ENCODE data around the gene PRPF40B.

The PRPF40B gene

DNA sequence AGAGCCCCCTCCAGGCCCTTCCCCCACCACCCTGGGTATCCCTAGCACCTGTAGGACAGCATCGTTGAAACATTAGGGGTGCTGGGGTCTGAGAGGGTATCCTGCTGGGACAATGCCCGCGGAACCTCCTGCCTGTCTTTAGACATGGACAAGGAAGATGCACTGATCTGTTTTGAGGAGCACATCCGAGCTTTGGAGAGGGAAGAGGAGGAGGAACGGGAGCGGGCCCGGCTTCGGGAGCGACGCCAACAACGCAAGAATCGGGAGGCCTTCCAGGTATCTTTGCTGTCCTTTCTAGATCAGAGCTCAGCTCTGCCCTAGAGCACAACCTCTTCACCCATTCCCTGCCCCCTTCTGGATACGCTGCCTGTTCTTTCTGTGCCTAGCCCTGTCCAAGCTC is 13.2 kb downstream of the PRPF40B start:
- no peak for DNase-seq (ENCODE audit: low read depth)

DNA sequence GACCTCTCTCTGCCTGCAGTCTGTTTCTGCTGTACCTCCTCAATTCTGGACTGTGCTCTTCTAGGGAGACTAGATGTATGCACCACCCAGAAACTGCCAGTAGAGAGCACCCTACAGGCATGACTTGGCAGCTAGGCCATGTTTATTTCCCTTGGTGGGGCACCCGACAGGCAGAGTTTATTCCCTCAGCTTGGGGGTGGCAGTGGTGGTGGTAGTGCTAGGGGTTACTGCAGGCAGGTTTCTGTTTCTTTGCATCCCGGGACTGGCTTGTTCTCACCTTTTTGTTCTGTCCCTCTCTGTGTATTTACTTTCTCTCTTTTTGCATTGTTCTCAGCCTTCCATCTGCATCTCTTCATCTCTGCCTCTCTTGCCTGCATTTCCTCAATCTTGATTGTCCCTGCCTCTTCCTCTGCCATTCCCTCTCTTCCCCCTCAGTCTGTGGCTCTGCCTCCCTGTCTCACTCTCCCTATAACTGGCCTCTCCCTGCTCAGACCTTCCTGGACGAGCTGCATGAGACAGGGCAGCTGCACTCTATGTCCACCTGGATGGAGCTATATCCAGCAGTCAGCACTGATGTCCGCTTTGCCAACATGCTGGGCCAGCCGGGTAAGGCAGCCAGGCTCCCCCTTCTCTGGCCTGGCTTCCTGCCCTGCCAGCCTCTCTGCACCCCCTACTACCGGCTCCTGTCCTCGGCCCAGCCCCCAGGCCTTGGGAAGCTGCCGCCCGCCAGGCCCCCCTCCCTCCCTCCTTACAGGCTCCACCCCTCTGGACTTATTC is 13.8 kb downstream of the PRPF40B start:
- DNase-seq (ENCODE audit: low read depth), result peak; percentile 74

DNA sequence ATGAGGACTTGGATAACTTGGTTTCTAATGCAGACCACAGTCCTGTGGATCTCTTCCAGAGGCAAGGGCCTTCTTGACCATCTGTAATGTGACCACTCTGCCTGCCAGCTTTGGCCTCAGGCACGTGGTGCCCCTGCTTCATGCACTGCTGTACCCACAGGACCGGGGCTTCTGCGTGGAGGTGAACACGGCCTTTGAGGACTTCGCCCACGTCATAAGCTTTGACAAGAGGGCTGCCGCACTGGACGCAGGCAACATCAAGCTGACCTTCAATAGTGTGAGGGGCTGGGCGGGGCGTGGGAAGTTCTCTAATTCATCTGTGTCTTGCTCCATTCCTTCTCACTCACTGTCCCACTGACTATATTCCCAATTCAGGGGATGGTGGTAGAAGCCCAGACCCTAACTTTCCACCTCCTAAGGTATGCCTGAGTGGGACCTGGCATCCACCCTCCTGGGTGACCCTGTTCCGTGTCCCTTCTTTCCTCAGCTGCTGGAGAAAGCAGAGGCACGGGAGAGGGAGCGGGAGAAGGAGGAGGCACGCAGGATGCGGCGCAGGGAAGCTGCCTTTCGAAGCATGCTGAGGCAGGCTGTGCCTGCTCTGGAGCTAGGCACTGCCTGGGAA is 18.5 kb downstream of the PRPF40B start:
- DNase-seq (ENCODE audit: low read depth), result no peak

DNA sequence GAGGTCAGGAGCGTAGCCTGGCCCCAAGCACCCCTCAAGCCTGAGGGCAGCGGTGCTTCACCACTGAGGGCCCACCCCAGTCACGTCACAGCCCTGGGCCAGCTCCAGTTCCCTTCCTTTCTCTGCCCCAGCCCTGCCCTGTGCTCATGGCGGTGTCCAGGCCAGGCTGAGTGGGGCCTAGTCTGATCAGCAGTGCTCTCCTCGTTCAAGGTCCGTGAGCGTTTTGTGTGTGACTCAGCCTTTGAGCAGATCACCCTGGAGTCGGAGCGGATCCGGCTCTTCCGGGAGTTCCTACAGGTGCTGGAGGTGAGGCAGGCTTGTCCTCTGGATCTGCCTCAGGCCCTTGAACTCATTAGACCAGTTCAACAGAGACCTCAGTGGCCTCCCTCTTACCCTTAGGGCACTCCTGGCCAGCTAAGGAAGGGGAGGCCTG is 19.0 kb downstream of the PRPF40B start:
- no peak for DNase-seq (ENCODE audit: low read depth)

DNA sequence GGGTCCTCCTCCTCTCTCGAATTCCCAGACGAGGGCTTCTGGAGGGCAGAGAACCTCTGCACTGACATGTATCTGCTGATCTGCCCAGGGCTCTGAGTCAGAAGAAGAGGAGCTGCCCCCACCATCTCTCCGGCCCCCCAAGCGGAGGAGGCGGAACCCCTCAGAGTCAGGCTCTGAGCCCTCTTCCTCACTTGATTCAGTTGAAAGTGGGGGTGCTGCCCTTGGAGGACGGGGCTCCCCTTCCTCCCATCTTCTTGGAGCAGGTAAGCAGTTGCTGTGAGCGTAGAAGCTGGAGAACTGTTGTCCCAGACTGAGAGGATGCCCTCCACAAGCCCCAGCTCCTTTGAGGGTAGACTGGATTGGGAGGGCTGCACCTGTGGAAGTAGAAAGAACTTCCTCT is 19.8 kb downstream of the PRPF40B start:
- no peak for DNase-seq (ENCODE audit: low read depth)

DNA sequence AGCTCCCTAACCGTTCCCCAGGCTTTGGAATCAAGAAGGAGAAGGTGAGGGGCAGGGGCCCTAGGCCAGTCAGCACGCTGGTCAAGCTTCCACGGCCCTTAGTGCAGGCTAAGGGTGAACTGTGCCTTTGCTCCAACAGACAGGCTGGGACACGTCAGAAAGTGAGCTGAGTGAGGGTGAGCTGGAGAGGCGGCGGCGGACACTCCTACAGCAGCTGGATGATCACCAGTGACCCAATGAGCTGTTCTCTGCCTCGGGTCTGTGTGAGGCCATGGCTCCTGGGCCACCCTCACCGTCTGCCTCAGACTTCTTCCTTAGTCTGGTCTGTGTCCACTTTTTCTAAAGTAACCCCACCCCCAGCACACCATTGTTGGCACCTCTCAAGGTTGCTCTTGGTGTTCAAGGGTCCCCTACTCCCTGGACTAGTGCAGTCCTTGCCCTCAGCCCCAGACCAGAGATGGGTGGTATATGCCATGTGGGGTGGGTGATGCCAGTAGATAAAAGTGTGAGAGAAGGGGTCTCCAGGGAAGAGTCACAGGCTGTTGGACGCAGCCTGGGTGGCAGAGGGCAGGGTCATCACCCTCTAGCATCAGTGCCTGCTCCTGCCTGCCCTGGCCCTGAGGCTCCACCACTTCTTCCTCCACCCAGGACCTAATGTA is 20.7 kb downstream of the PRPF40B start:
- no peak for DNase-seq (ENCODE audit: low read depth)

DNA sequence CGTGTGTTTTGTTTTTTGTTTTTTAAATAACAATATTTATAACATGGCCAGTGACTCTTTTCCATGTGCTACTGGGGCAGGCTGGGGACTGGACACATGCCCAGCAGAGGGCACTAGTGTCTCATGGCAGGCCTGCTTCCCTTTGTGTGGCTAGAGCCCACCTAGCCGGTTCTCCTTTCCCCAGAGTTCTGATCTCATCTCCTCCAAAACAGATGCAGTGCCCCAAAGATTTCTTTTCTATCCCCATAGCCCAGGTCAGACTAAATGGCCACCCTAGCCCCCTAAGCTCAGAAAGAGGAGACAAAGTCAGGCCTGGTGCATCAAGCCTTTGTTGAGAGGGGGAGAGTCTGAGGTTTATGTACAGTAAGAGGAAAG is 21.2 kb downstream of the PRPF40B start:
- DNase-seq (ENCODE audit: low read depth), result peak; percentile 79

DNA sequence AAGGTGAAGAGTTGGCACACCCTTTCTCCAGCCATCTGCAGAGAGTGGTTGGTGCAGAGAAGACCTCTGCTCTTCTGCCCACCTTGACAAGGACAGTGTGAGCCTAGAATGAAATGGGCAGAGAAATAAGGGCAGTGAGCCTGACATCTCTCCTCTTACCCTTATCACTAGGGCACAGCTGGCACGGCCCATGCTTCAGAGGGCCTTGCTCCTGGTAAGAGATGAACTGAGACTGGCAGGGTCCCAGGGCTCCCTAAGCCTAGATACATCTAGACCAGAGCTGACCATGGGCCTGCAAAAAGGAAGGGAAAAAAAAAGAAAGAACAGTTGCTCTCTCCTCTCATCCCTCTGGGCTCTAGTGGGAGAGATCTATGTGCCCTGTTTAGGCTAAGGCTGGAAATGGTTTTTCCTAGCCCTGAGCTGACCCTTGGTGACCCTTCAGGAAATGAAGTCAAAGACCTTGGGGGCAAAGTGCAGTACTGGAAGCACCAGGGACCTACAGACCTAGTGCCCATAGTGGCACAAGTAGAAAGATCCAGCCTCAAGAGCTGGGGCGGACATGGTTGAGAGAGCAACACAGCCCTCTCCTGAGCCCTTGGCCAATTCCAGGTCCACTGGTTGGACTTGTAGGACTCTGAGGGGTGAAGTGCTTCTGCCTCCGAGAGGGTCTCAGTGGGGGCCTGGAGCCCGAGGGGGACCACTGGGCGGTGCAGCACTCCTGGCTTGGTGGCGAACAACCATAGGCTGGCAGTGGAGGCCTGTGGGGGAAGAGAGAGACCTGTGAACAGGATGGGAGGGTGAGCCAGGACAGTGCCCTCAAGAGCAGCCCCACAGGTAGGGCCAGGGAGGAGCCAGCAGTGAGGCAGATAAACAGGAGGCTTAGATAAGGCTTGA is 22.0 kb downstream of the PRPF40B start:
- no peak for DNase-seq (ENCODE audit: low read depth)

DNA sequence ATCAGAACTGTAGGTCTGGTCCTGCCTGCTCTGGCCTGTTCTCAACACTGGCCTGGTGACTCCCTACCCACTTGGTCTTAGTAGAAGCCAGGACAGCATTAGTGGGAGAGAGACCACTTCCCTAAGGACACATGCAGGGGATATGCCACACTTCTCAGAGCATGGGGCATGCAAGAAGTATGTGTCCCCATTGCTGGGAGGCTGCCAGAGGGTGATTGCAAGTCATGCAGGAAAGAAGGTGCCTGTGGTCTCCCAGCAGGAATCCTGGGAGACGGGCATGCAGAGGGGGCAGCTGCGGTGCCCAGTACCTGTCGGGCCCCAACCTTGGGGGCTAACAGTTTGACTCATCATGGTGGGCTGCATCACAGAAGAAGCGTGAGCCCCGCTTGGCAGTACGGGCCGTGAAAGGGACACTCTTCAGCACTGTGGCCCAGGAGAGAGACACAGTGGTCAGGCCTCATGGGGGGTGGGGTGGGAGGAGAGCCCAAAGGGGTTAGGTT is 23.0 kb downstream of the PRPF40B start:
- DNase-seq (ENCODE audit: low read depth), result no peak

DNA sequence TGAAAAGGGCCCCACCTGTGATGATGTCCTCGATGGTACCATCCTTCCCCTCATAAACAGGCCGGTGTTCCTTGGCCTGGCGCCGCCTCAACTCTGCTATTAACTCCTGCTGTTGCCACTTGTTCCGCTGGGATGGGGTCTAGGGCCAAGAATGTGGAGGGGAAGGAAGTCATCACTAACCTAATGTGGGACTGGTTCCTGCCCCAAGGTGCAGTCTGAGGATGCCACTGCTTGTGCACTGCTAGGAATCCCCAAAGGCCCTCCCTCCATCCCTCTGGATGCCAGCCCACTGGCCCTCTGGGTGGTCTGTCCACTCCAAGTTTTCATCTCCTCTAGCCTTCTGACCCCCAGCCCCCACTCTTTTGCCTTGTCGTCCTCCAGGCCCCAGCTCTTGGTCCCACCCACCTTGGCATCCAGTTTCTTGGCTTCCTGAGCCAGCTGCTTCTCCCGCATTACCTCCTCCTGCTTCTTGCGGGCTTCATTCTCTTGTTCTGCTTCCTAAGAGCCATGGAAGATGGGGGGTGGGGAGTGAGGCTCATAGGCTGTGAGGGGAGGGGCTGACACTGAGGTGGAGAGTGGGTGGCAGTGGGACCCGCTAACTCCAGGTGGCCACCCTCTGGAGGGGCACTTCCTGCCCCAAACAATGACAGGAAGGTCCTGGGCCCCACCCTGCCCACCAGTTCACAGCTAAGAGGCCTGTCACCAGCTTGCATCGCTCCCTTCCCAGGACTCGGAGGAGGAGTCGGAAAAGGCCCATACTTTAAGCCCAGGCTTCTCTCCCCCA is 23.7 kb downstream of the PRPF40B start:
- DNase-seq (ENCODE audit: low read depth), result no peak

DNA sequence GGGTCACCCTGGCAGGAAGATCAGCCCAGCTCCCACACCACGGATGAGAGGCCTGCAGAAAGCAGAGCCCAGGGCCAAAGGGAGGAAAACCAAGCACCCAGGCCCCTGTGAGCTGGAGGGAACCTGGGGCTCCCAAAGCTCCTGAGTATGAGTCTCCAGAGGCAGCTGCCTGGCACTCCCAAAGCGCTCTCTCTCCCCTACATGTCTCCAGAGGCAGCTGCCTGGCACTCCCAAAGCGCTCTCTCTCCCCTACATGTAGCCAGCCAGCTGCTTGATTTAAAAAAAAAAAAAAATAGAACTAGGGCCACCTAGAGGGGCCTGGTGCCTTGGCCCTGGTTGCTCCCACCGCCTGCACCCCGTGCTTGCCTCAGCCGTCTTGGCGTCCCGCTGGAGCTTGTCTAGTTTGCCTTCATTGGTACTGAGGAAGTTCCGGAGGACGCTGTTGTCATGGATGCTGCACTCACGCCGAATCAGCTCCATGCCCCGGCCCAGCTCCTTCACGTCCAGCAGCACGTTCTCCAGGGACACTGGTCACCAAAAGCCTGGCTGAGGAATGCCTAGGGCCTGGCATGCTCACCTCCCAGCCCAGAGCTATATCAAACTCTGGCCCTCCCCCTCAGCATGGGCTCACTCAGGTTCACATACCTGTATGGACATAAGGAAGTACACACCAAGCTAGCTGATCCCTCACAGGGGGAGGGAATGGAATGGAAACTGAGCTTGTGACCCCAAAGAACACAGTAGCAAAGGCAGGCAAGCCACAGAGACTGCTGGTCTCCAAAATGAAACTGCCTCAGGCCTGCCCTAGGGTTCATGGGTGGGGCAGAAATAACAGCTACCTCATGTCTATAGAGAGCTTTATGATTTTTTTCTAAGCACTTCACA is 24.7 kb downstream of the PRPF40B start:
- DNase-seq (ENCODE audit: low read depth), result no peak

DNA sequence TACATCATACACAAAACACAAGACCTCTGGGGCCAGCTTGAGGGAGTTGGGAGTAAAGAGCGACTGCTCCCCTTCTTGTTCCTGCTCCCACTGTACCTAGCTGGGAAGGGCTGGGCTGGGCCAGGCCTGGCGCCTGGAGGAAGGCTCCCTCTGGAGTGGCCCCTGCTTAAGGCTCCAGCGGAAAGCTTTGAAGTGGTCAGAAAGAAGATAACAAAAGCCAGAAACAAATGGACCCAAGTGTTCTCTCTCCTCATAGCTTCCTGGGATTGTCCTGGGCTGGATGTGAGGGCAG is 25.3 kb downstream of the PRPF40B start:
- DNase-seq (ENCODE audit: low read depth), result no peak

DNA sequence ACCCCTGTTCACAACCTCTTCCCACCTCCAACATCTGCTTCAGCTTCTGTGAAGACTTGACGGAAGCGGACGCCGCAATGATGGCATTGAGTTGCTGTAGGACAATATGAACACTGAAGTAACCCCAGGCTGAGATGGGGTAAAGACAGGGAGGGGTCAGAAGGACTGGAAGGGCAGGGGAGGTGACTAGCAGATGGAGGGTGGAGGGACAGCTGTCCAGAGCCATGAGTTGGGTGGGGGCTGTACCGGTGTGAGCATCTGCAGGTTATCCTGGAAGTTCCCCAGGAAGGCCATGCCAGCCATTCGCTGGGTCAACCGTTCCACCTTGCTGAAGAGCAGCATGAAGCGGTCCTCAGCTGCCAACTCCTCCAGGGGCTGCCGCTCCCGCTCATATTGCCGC is 26.1 kb downstream of the PRPF40B start:
- no peak for DNase-seq (ENCODE audit: low read depth)

DNA sequence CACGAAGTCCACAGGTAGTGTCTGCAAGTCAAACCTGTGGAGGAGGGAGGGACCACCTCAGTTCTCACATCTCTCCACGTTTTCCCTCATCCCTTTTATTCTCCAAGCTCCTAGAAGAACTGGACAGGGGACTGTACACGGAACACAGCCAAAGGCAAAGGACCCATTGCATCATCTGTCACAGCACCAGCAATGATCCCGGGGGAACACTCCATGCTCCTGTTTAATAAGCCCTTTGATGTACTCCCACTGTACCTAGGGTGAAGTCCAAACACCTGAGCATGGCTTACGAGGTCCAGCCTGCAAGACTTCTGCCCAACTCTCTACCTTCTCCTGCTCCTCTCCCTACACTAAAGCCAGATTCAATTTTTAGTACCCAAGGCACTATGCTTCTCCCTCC is 26.5 kb downstream of the PRPF40B start:
- DNase-seq (ENCODE audit: low read depth), result no peak

DNA sequence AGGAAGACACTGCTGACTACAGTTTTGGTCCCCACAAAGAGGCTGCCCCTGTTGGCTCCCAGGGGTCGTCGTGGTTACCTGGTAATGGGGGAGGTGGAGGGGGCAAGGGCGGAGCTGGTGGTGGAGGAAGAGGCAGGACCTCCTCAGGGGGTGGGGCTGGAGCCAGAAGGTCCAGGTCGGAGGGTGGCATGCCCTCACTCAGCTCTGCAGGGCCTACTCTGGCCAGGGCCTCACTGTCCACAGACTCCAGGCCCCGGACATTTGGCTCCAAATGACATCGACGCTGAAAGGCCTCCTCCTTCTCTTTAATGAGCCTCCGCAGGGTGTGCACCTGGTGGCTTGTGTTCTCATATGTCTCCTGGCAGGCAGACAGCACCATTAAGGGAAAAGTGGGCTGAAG is 28.5 kb downstream of the PRPF40B start:
- DNase-seq (ENCODE audit: low read depth), result no peak

DNA sequence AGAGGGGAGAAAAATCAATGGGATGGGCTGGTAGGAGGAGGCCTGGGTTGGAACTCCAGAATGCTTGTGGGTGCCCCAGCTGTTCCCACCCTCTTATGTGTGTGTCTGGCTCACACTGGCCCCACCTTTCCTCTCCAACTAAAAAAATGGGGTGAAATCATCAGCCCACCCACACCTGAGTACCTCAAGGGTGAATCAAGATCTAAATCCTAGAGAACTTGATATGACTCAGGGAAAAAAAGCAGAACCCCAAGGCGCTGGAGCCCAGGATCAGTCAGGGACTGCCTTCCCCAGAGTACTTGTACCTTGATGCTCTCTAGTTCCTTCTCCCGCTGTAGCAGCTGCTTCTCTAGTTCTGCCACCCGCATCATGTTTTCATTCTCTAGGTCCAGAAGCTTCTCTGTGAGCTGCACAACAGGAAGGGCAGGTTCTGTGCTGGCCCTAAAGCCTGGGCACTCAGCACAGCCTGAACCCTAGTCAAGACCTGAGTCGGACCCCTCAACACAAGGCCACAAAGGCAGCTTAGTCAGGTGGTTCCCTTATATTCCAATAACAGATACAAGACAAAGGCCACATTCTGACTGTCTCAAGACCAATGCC is 29.7 kb downstream of the PRPF40B start:
- no peak for DNase-seq (ENCODE audit: low read depth)

DNA sequence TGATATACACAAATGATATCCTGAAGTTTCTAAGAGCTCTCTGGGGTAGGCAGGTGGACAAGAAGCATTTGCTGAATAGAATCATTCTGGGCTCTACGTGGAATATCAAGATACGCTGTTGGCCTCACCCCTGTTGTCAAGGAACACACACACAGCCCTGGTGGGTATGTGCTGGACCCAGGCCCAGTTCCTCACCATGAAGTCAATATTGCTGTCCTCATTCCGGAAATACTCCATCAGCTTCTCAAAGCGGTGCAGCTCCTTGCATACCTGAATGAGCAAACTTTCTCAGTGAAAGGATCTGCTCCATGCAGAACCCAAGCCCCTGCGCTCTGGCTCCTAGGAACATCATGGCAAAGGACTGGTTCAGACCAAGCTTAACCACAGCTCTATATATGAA is 31.4 kb downstream of the PRPF40B start:
- no peak for DNase-seq (ENCODE audit: low read depth)

DNA sequence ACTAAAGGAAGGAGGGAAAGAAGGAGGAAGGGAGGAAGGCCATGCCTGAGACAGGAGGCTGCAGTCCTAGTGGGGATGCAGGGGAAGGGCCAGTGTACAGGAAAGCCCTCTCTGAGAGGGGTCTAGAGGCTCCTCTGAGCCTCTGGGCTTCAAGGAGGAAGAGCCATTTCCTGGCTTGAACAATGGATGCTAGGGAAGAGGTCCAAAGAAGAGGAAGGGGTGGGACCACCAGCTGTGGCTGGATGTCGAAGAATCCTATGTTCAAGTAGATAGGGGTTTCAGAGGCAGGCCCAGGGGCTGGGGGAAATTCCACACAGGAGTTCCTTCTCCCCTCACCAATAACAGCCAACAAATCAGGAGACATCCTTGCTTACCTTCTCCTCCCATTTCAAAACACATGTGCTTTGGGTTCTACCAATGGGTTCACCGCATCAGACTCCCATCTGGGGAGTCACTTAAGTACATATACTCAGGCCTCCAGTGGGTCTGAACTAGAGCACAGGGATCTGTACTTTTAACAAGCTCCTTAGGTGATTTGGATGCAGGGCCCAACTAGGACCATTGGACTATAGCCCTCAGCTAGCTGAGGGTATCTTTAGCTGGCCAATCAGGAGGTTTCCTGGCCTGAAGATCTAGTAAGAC is 32.4 kb downstream of the PRPF40B start:
- no peak for DNase-seq (ENCODE audit: low read depth)

DNA sequence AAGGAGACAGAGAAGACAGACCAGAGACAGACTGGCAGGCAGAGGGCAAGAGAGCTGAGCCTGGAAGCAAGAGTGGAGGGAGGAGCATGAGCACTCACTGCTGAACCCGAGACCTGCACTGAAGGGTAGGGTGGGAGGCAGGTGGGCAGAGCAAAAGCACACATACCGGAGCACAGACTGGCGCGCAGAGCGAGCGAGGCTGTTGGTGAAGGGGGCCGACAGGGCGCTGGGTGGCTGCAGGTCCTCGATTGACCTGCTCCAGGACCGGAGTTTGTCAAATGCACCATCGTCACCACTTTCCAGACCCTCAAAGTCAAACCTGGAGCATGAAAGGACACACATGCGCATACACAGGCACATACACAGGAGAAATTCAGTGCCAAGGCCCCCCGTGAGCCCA is 34.9 kb downstream of the PRPF40B start:
- DNase-seq (ENCODE audit: low read depth), result no peak

DNA sequence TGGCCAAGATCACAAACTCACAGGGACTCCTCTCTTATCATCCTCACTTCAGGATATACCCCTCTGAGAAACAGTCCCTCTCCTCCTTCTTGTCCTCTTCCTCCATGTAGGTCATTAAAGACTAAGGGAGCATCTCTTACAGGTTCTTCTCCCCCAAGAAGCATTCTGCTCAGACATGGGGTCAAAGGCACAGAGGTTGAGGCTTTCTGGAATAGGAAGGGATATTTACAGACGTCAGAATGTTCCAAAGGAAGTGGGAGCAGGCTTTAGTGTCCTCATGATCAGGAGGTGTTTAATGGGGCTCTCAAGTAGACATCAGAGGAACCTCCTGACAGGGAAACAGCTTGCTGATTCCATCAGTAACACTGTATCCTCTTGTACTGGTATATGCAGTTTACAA is 36.4 kb downstream of the PRPF40B start:
- no peak for DNase-seq (ENCODE audit: low read depth)
